ENCODE data around the gene C19orf38. TPM values are rescaled to one million over a fixed set of nuclear protein-coding genes. Genes with fewer than 3 reads are reported as not detected.

C19orf38 gene
- total and polyA plus RNA-seq, 9 of the 15 experiments (the other 6 are each of a cell fraction or from before 2014, with no cell fraction given) = 0.14 to 0.18 TPM; not detected in 7

- no peak for TF ChIP-seq REST (IDR thresholded peaks at IDR 0.05; ENCODE audit: borderline replicate concordance)
- TF ChIP-seq REST (CRISPR knock-in tag; IDR thresholded peaks at IDR 0.05; ENCODE audit: low read depth) = no peak
- TF ChIP-seq, protein P1, sequence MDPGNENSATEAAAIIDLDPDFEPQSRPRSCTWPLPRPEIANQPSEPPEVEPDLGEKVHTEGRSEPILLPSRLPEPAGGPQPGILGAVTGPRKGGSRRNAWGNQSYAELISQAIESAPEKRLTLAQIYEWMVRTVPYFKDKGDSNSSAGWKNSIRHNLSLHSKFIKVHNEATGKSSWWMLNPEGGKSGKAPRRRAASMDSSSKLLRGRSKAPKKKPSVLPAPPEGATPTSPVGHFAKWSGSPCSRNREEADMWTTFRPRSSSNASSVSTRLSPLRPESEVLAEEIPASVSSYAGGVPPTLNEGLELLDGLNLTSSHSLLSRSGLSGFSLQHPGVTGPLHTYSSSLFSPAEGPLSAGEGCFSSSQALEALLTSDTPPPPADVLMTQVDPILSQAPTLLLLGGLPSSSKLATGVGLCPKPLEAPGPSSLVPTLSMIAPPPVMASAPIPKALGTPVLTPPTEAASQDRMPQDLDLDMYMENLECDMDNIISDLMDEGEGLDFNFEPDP (CRISPR knock-in tag; IDR thresholded peaks at IDR 0.05) = no peak
- peak; percentile 78 for TF ChIP-seq RBM25 (IDR thresholded peaks at IDR 0.05; ENCODE audit: low read depth, low read length, severe bottlenecking)
- TF ChIP-seq, protein P2, sequence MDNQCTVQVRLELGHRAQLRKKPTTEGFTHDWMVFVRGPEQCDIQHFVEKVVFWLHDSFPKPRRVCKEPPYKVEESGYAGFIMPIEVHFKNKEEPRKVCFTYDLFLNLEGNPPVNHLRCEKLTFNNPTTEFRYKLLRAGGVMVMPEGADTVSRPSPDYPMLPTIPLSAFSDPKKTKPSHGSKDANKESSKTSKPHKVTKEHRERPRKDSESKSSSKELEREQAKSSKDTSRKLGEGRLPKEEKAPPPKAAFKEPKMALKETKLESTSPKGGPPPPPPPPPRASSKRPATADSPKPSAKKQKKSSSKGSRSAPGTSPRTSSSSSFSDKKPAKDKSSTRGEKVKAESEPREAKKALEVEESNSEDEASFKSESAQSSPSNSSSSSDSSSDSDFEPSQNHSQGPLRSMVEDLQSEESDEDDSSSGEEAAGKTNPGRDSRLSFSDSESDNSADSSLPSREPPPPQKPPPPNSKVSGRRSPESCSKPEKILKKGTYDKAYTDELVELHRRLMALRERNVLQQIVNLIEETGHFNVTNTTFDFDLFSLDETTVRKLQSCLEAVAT (IDR thresholded peaks at IDR 0.05) = no peak
- TF ChIP-seq, protein P3, sequence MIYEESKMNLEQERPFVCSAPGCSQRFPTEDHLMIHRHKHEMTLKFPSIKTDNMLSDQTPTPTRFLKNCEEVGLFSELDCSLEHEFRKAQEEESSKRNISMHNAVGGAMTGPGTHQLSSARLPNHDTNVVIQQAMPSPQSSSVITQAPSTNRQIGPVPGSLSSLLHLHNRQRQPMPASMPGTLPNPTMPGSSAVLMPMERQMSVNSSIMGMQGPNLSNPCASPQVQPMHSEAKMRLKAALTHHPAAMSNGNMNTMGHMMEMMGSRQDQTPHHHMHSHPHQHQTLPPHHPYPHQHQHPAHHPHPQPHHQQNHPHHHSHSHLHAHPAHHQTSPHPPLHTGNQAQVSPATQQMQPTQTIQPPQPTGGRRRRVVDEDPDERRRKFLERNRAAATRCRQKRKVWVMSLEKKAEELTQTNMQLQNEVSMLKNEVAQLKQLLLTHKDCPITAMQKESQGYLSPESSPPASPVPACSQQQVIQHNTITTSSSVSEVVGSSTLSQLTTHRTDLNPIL (CRISPR knock-in tag; IDR thresholded peaks at IDR 0.05) = no peak
- peak; percentile 85 for TF ChIP-seq ZFP36 (IDR thresholded peaks at IDR 0.05; ENCODE audit: low read depth, low read length, partially characterized antibody)
Measured at GRCh38 chr19:10896851-10897526, 48.8 kb downstream of the C19orf38 start (continued).

All from K562 (cell line).